GM18951 (cell line): ENCODE measurements around the gene CDH12.
"Not testable (repeated sequence)": the region's sequence is repeated elsewhere in the genome, so short reads cannot be mapped to it uniquely, and the experiment has no call there.

Experiments used
- POLR2A ChIP-seq: IDR thresholded peaks from 4 replicates; pipeline ENCODE4 v1.6.1; 2011; ENCODE audit warnings: mild to moderate bottlenecking; ENCODE audit not compliant: insufficient read length, insufficient read depth; ENCODE audit errors: extremely low read depth
- in situ Hi-C: fragments of 300-500 bp; cut with MboI; formaldehyde crosslinking; loops from one replicate; pipeline ENCODE4 v1.12.0; 2022; ENCODE audit warnings: low sequenced_read_pairs, mixed read lengths, inconsistent platforms; ENCODE audit not compliant: unreplicated experiment

CDH12 gene

DNA sequence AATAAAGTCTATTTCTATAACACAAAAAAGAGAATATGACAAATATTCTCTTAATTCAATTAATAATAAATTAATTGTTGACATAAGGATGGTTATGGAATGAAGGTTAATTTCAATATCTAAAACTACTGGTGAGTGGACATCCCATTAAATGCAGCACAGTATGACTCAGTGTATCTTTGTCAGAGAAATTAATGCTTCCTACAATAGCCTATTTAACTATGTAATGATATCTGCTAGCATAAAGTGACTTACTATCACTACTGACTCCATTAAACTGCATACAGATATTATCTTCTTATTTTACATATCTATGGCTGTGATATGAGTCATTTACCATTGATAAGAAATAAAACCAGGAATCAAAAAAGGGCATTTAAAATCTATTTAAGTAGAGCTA lies 298.7 kb downstream of the CDH12 start:
- in situ Hi-C loops, result no loop called here
- TF ChIP-seq POLR2A, result no peak

GRCh38 chr5:22549876-22550671 lies 303.1 kb downstream of the CDH12 start:
- in situ Hi-C loops, result no loop called here
- no peak for TF ChIP-seq POLR2A

- TF ChIP-seq POLR2A, result no peak
Measured at GRCh38 chr5:22542340-22542739, 310.8 kb downstream of the CDH12 start.

GRCh38 chr5:22541037-22541436 lies 312.1 kb downstream of the CDH12 start:
- TF ChIP-seq POLR2A, result no peak
- in situ Hi-C loops, result no loop called here

More at GRCh38 chr5:22542340-22542739, 310.8 kb downstream of the CDH12 start:
- in situ Hi-C loops, result no loop called here

- no peak for TF ChIP-seq POLR2A
- in situ Hi-C loops, result no loop called here
Measured at GRCh38 chr5:22539762-22540161, 313.4 kb downstream of the CDH12 start.

DNA sequence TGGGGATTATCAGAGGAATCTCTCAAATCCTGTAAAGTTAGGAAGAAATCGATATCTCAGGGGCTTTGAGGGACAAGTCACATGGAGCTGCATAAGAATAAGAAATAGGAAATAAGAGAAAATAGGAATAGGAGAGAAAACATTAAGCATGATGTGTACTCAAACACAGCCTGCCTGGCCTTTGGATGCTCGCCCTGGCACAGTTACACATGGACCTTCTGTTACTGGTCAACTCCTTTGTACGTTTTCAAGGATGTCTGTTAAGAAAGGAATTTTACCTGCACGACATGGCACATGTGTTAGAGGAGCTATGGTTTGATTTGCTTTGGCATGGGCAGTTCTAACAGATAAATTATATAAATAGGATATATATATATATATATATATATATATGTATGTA lies 321.2 kb downstream of the CDH12 start:
- in situ Hi-C loops, result no loop called here
- no peak for TF ChIP-seq POLR2A

DNA sequence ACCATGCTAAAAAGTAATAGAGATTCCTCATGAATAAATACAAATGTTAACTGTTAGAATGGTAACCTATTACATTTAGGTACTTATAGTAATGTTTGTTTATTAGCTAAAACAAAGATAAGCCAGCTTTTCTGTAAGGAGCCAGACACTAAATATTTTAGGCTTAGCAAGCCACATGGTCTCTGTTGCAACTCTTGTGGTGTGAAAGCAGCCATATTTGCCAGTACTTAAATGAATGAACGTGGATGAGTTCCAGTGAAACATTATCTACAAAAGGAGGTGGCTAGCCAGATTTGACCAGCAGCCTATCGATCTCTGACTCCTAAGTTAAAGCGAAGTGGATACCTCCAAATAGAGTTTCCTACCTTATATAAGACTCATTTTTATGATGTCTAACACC lies 331.6 kb downstream of the CDH12 start:
- no peak for TF ChIP-seq POLR2A
- in situ Hi-C loops, result no loop called here

- in situ Hi-C loops, result not testable (repeated sequence)
Measured at GRCh38 chr5:22516497-22516896, 336.6 kb downstream of the CDH12 start.

GRCh38 chr5:22514231-22514630 lies 338.9 kb downstream of the CDH12 start:
- in situ Hi-C loops, result no loop called here
- TF ChIP-seq POLR2A, result no peak

DNA sequence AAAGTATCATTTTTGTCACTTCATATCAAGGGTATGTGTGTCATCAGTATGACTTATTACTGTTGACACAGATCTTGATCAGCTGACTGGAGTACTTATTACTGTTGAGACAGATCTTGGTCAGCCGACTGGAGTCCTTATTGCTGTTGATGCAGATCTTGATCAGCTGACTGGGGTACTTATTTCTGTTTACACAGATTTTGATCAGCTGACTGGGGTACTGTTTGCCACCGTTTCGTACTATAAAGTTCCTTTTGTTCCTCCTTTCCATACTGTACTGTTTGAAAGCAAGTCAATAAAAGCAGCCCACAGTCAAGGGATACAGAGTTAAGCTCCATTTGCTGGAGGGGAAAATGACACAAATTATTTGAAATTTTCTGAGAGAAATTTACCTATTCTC lies 347.3 kb downstream of the CDH12 start:
- in situ Hi-C loops, result no loop called here
- no peak for TF ChIP-seq POLR2A

DNA sequence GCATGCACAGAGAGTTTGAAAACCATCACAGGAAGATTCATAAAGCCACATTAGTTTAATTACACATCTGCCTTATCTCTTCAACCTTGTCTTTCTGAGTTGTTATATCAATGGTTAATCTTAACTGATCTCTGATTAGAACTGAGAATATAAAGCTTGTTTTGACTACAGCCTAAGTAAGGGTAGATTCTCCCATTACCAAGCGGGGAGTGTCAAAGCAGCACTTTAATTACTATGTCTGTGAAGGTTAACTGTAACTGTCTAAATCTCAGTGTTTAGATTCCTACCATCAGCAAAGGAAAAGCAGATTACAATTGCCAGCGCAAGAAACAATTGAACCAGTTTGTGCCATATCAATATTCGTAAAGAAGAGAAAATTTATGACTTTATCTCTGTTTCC lies 348.7 kb downstream of the CDH12 start:
- in situ Hi-C loops, result no loop called here
- no peak for TF ChIP-seq POLR2A

- in situ Hi-C loops, result no loop called here
- TF ChIP-seq POLR2A, result no peak
Measured at GRCh38 chr5:22500556-22500955, 352.6 kb downstream of the CDH12 start.

DNA sequence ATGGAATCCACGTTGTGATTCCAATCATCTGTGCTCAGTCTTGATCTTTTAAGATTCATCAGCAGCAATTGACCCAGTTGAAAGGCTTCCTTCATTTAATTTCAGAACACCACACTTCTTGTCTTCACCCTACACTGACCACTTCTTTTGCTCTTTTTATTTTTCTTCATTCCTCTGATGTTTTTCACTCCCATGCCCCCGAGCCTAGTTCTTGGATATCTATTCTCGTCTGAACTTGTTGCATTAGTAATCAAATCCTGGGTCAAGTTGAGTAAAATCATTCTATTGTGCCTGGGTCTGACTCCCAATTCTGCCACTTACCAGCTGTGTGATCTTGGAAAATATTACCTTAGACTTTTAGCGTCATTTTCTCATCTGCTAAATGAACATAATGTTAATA lies 356.5 kb downstream of the CDH12 start:
- in situ Hi-C loops, result no loop called here
- TF ChIP-seq POLR2A, result no peak

- in situ Hi-C loops, result no loop called here
- TF ChIP-seq POLR2A, result no peak
Measured at GRCh38 chr5:22495016-22495720, 358.0 kb downstream of the CDH12 start.
